ENCODE results near the gene TMEM184A. TPM values are rescaled to one million over a fixed set of nuclear protein-coding genes. Genes with fewer than 3 reads are reported as not detected.
A peak's percentile ranks its signal among the peaks of the same experiment; 100 is the strongest.

Gene TMEM184A
- total and polyA plus RNA-seq, 2 of the 13 experiments (the other 11 are each of a cell fraction or from before 2014, with no cell fraction given) = 9.5 to 20.4 TPM

GRCh38 chr7:1520539-1521234 is 35.3 kb downstream of the TMEM184A start (continued):
- TF ChIP-seq, protein P1, sequence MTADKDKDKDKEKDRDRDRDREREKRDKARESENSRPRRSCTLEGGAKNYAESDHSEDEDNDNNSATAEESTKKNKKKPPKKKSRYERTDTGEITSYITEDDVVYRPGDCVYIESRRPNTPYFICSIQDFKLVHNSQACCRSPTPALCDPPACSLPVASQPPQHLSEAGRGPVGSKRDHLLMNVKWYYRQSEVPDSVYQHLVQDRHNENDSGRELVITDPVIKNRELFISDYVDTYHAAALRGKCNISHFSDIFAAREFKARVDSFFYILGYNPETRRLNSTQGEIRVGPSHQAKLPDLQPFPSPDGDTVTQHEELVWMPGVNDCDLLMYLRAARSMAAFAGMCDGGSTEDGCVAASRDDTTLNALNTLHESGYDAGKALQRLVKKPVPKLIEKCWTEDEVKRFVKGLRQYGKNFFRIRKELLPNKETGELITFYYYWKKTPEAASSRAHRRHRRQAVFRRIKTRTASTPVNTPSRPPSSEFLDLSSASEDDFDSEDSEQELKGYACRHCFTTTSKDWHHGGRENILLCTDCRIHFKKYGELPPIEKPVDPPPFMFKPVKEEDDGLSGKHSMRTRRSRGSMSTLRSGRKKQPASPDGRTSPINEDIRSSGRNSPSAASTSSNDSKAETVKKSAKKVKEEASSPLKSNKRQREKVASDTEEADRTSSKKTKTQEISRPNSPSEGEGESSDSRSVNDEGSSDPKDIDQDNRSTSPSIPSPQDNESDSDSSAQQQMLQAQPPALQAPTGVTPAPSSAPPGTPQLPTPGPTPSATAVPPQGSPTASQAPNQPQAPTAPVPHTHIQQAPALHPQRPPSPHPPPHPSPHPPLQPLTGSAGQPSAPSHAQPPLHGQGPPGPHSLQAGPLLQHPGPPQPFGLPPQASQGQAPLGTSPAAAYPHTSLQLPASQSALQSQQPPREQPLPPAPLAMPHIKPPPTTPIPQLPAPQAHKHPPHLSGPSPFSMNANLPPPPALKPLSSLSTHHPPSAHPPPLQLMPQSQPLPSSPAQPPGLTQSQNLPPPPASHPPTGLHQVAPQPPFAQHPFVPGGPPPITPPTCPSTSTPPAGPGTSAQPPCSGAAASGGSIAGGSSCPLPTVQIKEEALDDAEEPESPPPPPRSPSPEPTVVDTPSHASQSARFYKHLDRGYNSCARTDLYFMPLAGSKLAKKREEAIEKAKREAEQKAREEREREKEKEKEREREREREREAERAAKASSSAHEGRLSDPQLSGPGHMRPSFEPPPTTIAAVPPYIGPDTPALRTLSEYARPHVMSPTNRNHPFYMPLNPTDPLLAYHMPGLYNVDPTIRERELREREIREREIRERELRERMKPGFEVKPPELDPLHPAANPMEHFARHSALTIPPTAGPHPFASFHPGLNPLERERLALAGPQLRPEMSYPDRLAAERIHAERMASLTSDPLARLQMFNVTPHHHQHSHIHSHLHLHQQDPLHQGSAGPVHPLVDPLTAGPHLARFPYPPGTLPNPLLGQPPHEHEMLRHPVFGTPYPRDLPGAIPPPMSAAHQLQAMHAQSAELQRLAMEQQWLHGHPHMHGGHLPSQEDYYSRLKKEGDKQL (CRISPR knock-in tag; IDR thresholded peaks at IDR 0.05; ENCODE audit: low read depth) = no peak
- TF ChIP-seq TOE1 (CRISPR knock-in tag; IDR thresholded peaks at IDR 0.05) (no peak), MAX (IDR thresholded peaks at IDR 0.05) (0 out of 2 replicates have a peak, but pooled peaks have one; percentile 35), HNF4G (IDR thresholded peaks at IDR 0.05; ENCODE audit: borderline replicate concordance, low read depth, low read length) (no peak), HNF4G (CRISPR knock-in tag; IDR thresholded peaks at IDR 0.05; ENCODE audit: borderline replicate concordance, low read depth) (peak; percentile 50; the same call in 1 of the 2 replicates), PRDM10 (CRISPR knock-in tag; IDR thresholded peaks at IDR 0.05; ENCODE audit: low read depth) (peak; percentile 82), ZNF788 (CRISPR knock-in tag; IDR thresholded peaks at IDR 0.05; ENCODE audit: borderline replicate concordance) (peak; percentile 64; the same call in 1 of the 2 replicates), JARID2 (CRISPR knock-in tag; IDR thresholded peaks at IDR 0.05; ENCODE audit: insufficient replicate concordance) (peak; percentile 54), ZNF879 (CRISPR knock-in tag; IDR thresholded peaks at IDR 0.05) (no peak), SMARCE1 (IDR thresholded peaks at IDR 0.05; ENCODE audit: borderline replicate concordance) (no peak), IRF1 (CRISPR knock-in tag; IDR thresholded peaks at IDR 0.05; ENCODE audit: low read depth) (no peak), SOX13 (IDR thresholded peaks at IDR 0.05) (peak; percentile 71), SOX13 (CRISPR knock-in tag; conservative IDR thresholded peaks at IDR 0.05 in 1 of 2, IDR thresholded peaks at IDR 0.05 in 1 of 2) (peak in 1 of 2 experiments; percentile 95; a peak in 2 of 4 replicates), SOX5 (CRISPR knock-in tag; IDR thresholded peaks at IDR 0.05; ENCODE audit: borderline replicate concordance) (peak; percentile 96), ZNF792 (CRISPR knock-in tag; IDR thresholded peaks at IDR 0.05) (peak; percentile 71; the same call in 1 of the 2 replicates)
- TF ChIP-seq, protein P2, sequence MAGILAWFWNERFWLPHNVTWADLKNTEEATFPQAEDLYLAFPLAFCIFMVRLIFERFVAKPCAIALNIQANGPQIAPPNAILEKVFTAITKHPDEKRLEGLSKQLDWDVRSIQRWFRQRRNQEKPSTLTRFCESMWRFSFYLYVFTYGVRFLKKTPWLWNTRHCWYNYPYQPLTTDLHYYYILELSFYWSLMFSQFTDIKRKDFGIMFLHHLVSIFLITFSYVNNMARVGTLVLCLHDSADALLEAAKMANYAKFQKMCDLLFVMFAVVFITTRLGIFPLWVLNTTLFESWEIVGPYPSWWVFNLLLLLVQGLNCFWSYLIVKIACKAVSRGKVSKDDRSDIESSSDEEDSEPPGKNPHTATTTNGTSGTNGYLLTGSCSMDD (CRISPR knock-in tag; IDR thresholded peaks at IDR 0.05) = no peak; the same call in 1 of the 2 replicates

All from HepG2 (cell line).